ENCODE measurements around the gene SLF2. TPM values are rescaled to one million over a fixed set of nuclear protein-coding genes. Genes with fewer than 3 reads are reported as not detected.

SLF2 gene
- polyA plus RNA-seq, 3 donors = 29.7 to 32.9 (median 30.9) TPM

DNA sequence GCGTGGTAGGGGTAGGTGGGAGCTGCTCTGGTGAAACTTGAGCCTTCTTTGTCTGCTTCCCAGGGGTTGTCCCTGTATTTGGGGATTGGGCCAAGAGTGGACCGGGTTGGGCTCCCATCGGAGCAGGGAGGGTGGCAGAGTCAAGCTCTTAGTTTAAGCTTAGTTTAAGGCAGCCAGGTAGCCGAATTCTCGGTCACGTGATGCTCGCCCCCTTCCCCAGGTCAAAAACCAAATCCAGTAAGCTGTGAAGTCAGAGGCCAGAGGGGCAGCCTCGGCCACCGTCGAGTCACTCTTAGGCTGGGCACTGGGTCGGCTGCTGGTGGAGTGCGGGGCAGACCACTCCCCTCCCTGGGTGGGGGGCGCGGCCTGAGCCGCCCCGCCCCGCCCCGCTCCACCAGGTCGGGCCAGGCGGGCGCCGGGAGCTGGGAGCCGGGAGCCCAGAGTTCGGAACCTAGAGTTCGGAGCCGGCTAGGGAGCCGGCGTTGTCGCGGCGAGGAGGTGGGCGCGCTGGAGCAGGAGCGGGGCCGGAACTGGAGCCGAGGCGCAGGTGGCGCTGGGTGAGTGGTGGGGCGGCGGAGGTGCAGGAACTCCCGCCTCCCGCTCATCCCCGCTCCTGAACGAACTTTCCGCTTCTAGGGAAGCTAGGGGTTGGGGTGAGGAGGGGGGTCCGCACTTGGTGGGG, 84.1 kb downstream of the SLF2 start:
- DNase-seq (ENCODE audit: low read depth in 3 of 3, low spot score in 2 of 3) = no peak

DNA sequence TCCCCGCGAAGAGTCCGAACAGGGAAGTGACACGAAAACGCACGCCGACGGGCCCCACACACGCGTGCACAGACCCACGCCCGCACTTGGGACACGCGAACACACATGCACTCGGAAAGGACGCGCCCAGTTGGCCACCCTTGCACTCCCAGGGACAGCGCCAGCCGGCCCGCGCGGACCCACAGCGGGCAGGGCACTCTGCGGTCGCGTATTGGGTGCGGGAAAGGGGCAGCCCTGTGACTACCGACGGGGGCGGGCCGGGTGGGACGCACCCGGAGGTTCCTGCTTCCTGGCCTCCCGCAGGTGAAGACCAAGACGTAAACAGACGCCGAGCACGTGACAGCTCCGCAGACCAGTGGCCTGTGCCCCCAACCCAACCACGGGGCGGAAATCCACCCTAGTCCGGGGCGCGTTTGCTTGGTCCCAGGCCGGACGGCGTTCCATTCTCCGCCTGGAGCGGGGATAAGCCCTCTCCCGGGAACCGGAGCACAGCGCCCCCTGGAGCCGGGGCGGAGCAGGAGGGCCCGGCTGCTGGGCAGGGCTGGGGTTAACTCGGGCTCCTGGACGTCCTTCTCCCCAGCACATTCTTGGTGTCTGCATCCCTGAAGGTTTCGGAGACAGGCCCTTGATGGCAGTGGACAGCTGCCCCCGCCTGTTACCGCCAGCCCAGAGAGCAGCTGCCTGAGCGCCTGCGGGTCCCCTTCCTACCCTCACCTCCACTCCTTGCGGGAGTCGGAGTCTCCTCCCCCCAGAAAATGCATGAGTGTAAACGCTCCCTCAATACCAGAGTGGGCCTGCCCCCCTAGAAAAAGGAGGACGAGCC, 84.8 kb downstream of the SLF2 start:
- no peak for DNase-seq (ENCODE audit: low read depth in 3 of 3, low spot score in 2 of 3)

GRCh38 chr10:100998183-100998990, 85.6 kb downstream of the SLF2 start:
- peak in 2 of 3 donors; percentile 84 for DNase-seq (ENCODE audit: low read depth in 3 of 3, low spot score in 2 of 3)

DNA sequence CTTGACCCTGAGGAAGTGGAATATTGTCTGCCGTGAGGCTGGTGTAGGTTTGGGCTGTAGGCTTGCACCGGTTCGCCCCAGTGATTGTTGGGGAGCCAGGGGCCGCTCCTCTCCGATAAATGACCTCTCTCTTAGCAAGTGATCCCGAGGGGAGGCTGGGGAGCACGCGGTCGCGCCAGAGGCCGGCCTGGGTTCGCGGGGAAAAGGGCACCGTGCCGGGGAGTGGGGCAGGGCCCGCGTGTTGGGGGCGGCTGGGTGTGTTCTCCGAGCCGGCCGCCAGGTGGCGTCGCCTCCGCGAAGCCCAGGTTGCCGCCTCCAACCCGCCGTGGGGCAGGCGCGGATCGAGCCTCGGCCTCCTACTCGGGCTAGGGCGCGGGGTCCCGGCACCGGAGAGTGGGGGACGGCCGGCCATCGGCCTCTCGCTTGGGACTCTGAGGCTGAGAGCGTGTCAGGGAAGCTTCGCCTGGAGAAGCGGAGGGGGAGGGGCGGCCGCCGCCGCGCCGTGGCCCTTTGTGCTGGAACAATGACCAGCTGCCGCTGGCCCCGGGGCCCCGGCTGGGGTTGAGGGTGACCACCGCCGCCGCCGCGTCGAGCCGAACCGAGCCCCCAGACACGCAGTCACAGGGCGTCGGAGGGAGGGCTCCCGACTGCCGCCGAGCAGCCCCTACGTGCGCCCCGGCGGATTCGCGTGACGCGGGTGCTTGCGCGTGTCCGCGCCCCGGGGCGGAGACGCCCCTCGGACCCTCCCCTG, 86.4 kb downstream of the SLF2 start:
- DNase-seq (ENCODE audit: low read depth in 3 of 3, low spot score in 2 of 3) = peak in 1 of 3 donors; percentile 67

DNA sequence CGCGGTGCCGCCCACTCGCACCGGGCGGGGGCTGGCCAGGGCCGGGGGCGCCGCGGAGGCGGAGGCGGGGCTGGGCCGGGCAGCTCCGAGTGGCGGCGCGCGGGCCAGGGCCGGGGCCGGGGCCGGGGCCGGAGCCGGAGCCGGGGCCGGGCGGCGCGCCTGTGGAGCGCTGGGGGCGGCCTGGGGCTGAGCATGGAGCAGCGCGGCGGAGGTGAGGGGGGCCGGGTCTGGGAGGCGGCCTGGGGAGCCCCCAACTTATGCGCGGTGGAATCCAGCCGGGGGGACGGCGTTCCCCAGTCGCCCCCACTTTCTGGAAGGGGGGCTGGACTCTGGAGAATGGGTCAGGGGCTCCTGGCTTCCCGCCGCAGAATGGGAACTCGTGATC, 87.0 kb downstream of the SLF2 start, which contains the start of gene LZTS2:
TSS of gene LZTS2 (plus strand) at position 67 of the 385 bp plus-strand sequence. CDS start 2,731 bp downstream, outside the sequence.
- no peak for DNase-seq (ENCODE audit: low read depth in 3 of 3, low spot score in 2 of 3)

DNA sequence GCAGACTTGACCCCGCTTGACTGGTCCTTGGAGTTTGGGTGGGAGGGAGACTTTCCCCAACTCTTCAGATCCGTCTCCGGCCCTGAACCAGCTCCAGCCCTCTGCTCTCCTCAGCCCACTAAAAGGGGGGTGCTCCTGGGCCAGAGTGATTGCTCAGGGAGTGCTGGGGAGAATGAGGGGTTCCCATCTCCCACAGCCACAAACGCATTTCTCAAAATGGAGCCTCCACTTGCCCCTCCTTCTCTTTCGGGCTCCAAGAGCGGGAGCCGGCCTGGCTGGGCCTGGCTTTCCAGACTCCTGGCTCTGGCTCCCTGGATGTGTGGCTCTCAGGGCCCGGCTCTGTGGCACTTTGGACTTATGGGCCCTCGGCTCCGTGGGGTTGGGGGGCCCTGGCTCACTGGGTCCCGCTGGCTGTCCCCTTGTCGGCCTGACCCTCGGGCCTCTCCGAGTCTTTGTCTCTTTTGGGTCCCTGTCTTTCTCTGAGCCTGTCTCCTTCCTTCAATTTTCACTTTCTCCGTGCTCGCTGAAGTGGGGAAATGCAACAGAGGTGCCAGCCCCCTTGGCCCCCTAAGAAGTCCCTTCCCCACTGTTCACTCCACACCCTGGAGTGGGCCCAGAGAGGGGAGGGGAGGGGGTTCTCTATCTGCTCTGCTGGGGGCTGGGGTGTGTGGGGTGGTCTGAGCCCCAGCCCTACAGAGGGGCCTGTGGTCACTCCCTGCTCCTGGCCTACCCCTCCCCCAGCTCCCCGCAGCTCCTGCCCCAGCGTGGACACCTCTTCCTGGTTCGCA, 87.6 kb downstream of the SLF2 start:
- DNase-seq (ENCODE audit: low read depth in 3 of 3, low spot score in 2 of 3) = no peak

- DNase-seq (ENCODE audit: low read depth in 3 of 3, low spot score in 2 of 3) = peak in 1 of 3 donors; percentile 67
Measured at GRCh38 chr10:101000915-101001658, 88.3 kb downstream of the SLF2 start.

DNA sequence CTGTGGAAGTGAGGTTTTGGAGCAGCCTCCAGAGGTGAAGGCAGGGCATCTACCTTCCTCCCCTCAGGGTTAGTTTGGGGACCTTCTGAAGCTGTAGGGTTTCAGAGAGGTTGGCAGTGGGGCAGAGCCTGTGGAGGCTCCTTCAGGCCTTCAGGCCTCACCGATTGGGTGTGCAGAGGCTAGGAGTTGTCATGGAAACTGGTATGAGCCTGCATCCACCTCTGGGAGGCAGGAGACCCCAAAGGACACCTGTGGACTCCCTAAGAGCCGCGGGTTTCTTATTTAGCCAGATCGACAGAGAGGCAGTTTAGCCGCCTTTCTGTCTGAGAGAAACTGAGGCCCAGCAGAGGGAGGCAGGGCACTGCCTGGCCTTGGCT, 88.9 kb downstream of the SLF2 start:
- DNase-seq (ENCODE audit: low read depth in 3 of 3, low spot score in 2 of 3) = no peak

DNA sequence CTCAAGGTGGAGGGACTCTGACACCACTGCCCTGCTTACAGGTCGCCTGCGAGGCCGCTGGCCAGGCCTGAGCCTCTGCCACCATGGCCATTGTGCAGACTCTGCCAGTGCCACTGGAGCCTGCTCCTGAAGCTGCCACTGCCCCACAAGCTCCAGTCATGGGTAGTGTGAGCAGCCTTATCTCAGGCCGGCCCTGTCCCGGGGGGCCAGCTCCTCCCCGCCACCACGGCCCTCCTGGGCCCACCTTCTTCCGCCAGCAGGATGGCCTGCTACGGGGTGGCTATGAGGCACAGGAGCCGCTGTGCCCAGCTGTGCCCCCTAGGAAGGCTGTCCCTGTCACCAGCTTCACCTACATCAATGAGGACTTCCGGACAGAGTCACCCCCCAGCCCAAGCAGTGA, 89.7 kb downstream of the SLF2 start:
- DNase-seq (ENCODE audit: low read depth in 3 of 3, low spot score in 2 of 3) = no peak

- DNase-seq (ENCODE audit: low read depth in 3 of 3, low spot score in 2 of 3) = no peak
Measured at GRCh38 chr10:101003639-101004206, 91.0 kb downstream of the SLF2 start.

GRCh38 chr10:101005361-101005760, 92.6 kb downstream of the SLF2 start:
- DNase-seq (ENCODE audit: low read depth in 3 of 3, low spot score in 2 of 3) = no peak

- DNase-seq (ENCODE audit: low read depth in 3 of 3, low spot score in 2 of 3) = no peak
Measured at GRCh38 chr10:101005869-101006567, 93.3 kb downstream of the SLF2 start.

GRCh38 chr10:101006593-101007098, 93.9 kb downstream of the SLF2 start:
- DNase-seq (ENCODE audit: low read depth in 3 of 3, low spot score in 2 of 3) = no peak

DNA sequence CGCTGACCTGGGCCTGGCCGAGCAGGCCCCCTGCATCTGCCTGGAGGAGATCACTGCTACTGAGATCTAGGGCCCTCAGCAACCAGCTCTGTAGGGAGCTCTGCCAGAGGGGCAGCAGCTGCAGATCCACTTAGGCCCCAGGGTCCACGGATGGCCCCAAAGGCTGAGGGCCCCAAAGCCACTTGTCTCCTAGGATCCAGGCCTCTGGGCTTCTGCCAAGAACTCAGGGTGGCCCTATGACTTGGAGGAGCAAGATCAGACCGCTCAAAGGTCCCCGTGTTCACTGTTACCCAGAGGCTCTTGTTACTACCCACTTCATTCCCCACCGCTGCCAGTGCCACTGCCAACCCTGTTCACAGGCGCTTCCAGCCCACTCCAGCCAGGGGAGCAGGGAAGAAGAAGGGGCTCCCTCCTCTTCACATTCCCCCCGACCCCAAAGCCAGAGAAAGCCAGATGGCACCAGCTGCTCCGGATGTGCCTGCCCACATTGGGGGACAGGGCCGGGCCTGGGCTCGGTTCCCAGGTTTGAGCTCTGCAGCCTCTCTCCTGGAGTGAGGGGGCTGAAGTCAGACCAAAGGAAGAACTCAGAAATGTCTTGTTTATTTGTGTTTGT, 94.4 kb downstream of the SLF2 start:
- DNase-seq (ENCODE audit: low read depth in 3 of 3, low spot score in 2 of 3) = no peak

GRCh38 chr10:101007915-101008822, 95.4 kb downstream of the SLF2 start:
- no peak for DNase-seq (ENCODE audit: low read depth in 3 of 3, low spot score in 2 of 3)

- no peak for DNase-seq (ENCODE audit: low read depth in 3 of 3, low spot score in 2 of 3)
Measured at GRCh38 chr10:101008823-101009423, 96.2 kb downstream of the SLF2 start.
